B cell (primary cell): ENCODE results near the gene PTPRO. TPM values are rescaled to one million over a fixed set of nuclear protein-coding genes. Genes with fewer than 3 reads are reported as not detected.

Source experiments
- ATAC-seq: fragments of 200-7000 bp; cut with Tn5 transposase; one replicate; pipeline ENCODE4 v1.10.0; 2021; ENCODE audit warnings: low read depth, mild to moderate bottlenecking, moderate number of reproducible peaks, moderate library complexity
- CTCF ChIA-PET: fragments of 350-600 bp; sonication (Branson Sonifier 250); formaldehyde crosslinking; loops from one replicate; lab custom pipeline; 2021; ENCODE audit warnings: antibody characterized with exemption, inconsistent platforms; lab: Charles Lee
- POLR2A ChIA-PET: fragments of 350-600 bp; sonication (Branson Sonifier 250); formaldehyde crosslinking; loops from one replicate; lab custom pipeline; 2021; ENCODE audit warnings: antibody characterized with exemption; lab: Charles Lee
- DNase-seq: peaks from one replicate; pipeline ENCODE4 v3.0.0; 2013
- H2AFZ ChIP-seq: 2 replicates; pipeline ENCODE4 v1.6.1; 2012; ENCODE audit warnings: mild to moderate bottlenecking, low read depth, low read length; ENCODE audit not compliant: insufficient read depth, poor library complexity, severe bottlenecking
- H3K27ac ChIP-seq, 2 donors: 1 replicate in 1 of 2; 2 replicates in 1 of 2; pipeline ENCODE4 v1.5.1; 2012 to 2013; ENCODE audit warnings: low read length in 2 of 2, mild to moderate bottlenecking in 2 of 2, moderate library complexity in 1 of 2
- H3K27me3 ChIP-seq, 4 experiments: fragments of 200-600 bp in 1 of 4; sonication (generic) in 1 of 4; replicated peaks in 1 of 4; 1 replicate in 2 of 4; 2 replicates in 2 of 4; pipeline versions ENCODE4 v1.6.1 to v1.7.0; 2013 to 2016; ENCODE audit warnings: low read length in 3 of 4, mild to moderate bottlenecking in 2 of 4, mixed read lengths in 1 of 4, moderate library complexity in 1 of 4; ENCODE audit not compliant: insufficient read depth in 4 of 4, control insufficient read depth in 3 of 4; ENCODE audit errors: control extremely low read depth in 1 of 4
- H3K36me3 ChIP-seq, 2 experiments: replicated peaks in 1 of 2; 1 replicate in 1 of 2; 2 replicates in 1 of 2; pipeline versions ENCODE4 v1.6.1 to v1.7.1; 2013; ENCODE audit warnings: low read length in 1 of 2; ENCODE audit not compliant: insufficient read depth in 2 of 2, control insufficient read depth in 1 of 2; ENCODE audit errors: control extremely low read depth in 1 of 2, extremely low read depth in 1 of 2
- H3K4me1 ChIP-seq, 2 donors: fragments of 200-600 bp in 1 of 2; sonication (generic) in 1 of 2; 1 replicate in 1 of 2; 2 replicates in 1 of 2; pipeline versions ENCODE4 v1.5.1 to v1.6.1; 2013 to 2017; ENCODE audit warnings: low read length in 2 of 2; ENCODE audit not compliant: control insufficient read depth in 2 of 2, insufficient read depth in 2 of 2
- H3K4me2 ChIP-seq: replicated peaks from 2 replicates; pipeline ENCODE3; 2012; ENCODE audit warnings: mild to moderate bottlenecking, low read depth, low read length; ENCODE audit not compliant: poor library complexity, severe bottlenecking
- H3K4me3 ChIP-seq, 5 experiments: fragments of 200-600 bp in 1 of 5; sonication (generic) in 1 of 5; 1 replicate in 3 of 5; 2 replicates in 2 of 5; pipeline versions ENCODE4 v1.5.1 to v1.7.0; 2011 to 2016; ENCODE audit warnings: low read length in 4 of 5, mild to moderate bottlenecking in 4 of 5, low read depth in 2 of 5, control low read depth in 1 of 5, moderate library complexity in 1 of 5; ENCODE audit not compliant: insufficient read depth in 1 of 5; ENCODE audit errors: control extremely low read depth in 1 of 5, extremely low read depth in 1 of 5
- H3K79me2 ChIP-seq: fragments of 200-600 bp; sonication (generic); one replicate; pipeline ENCODE4 v1.6.0; 2016; ENCODE audit warnings: low read length; ENCODE audit not compliant: control insufficient read depth, insufficient read depth
- H3K9ac ChIP-seq: fragments of 200-600 bp; sonication (generic); 2 replicates; pipeline ENCODE4 v1.6.1; 2017; ENCODE audit warnings: mild to moderate bottlenecking, low read length, moderate library complexity
- H3K9me3 ChIP-seq, 3 donors: one replicate each; pipeline versions ENCODE4 v1.6.1 to v1.7.1; 2013; ENCODE audit warnings: low read length in 2 of 3; ENCODE audit not compliant: control insufficient read depth in 2 of 3, insufficient read depth in 1 of 3; ENCODE audit errors: control extremely low read depth in 1 of 3
- H4K20me1 ChIP-seq: 2 replicates; pipeline ENCODE4 v1.6.0; 2012; ENCODE audit warnings: mild to moderate bottlenecking, low read length; ENCODE audit not compliant: insufficient read depth, control insufficient read depth, poor library complexity, severe bottlenecking
- H3K27ac Mint-ChIP-seq: one replicate; pipeline ENCODE4 v1.8.0; 2021; ENCODE audit warnings: mixed read lengths
- H3K27me3 Mint-ChIP-seq: one replicate; pipeline ENCODE4 v1.8.0; 2021; ENCODE audit warnings: mixed read lengths
- H3K4me1 Mint-ChIP-seq: one replicate; pipeline ENCODE4 v1.8.0; 2021; ENCODE audit warnings: mixed read lengths
- H3K4me3 Mint-ChIP-seq: one replicate; pipeline ENCODE4 v1.8.0; 2021; ENCODE audit warnings: mixed read lengths
- H3K9me3 Mint-ChIP-seq: one replicate; pipeline ENCODE4 v1.8.0; 2022; ENCODE audit warnings: mixed read lengths; ENCODE audit not compliant: insufficient read depth
- EZH2 ChIP-seq: IDR thresholded peaks from 2 replicates; pipeline ENCODE4 v1.6.1; 2012; ENCODE audit warnings: borderline replicate concordance, low read depth, mild to moderate bottlenecking, moderate library complexity, low read length; ENCODE audit not compliant: insufficient read depth, poor library complexity, severe bottlenecking
- WGBS: methylation state at CpG from one replicate; pipeline ENCODE4 v1.1.5; 2013; ENCODE audit warnings: missing lambda C conversion rate; ENCODE audit not compliant: insufficient coverage; 5-methylcytosine and 5-hydroxymethylcytosine counted together
- intact Hi-C: fragments of 100-400 bp; cut with micrococcal nuclease; formaldehyde crosslinking; loops from one replicate; pipeline ENCODE4 v1.10.0; 2022
- polyA plus RNA-seq: library from polyadenylated mRNA; depleted of rRNA; stranded (reverse); fragments of >200 nt; gene quantifications from 2 replicates; pipeline ENCODE4 v1.2.3, GENCODE V29; 2012
- total RNA-seq, 2 donors: library from RNA; stranded (reverse); fragments of 120-200 nt in 1 of 2; gene quantifications; 1 replicate in 1 of 2; 2 replicates in 1 of 2; pipeline versions ENCODE4 v1.2.3 to v1.2.4, GENCODE V29; 2013 to 2022
- TF ChIP-seq, protein P1 (sequence below): fragments of 200-600 bp; IDR thresholded peaks from one replicate; pipeline ENCODE4 v1.8.0; 2022; ENCODE audit warnings: antibody characterized with exemption, mild to moderate bottlenecking

PTPRO gene
- total and polyA plus RNA-seq, 2 donors (not counting 1 experiment from before 2014, with no cell fraction given), result 23.1 to 23.6 TPM

DNA sequence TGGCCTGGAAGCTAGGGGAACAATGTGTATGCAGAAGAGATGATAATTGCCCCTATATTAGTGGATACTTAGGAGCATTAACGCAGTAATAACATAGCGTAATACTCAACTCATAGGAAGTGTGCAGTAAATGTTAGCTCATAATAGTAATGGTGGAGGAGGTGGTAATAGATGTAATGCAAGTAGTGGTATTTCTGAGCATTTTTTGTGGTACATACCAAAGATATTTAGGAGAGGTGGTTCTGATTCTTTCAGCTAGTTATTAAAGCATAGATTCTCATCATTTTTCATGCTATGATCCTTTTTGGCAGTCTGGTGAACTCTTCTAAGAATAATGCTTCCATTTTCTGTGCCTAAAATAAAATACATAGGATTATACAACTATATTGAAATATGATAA, 233.1 kb downstream of the PTPRO start:
- no peak overlapping the region for H3K4me2 ChIP-seq

GRCh38 chr12:15556411-15557102, 234.2 kb downstream of the PTPRO start:
- no peak for DNase-seq
- Mint-ChIP-seq H3K9me3 (no peaks in the 10 kb centered on the region), H3K4me1 (peaks cover under 1% of the 10 kb centered on the region), H3K27me3 (no peaks in the 10 kb centered on the region), H3K4me3 (no peak overlapping the region), H3K27ac (no peak overlapping the region)
- Histone ChIP-seq H2AFZ (no peak overlapping the region), H3K27me3 (no peaks in the 10 kb centered on the region), H3K79me2 (peaks cover 5% of the 10 kb centered on the region), H3K4me3 (no peak overlapping the region), H3K9ac (no peak overlapping the region), H3K4me2 (no peak overlapping the region), H3K4me1 (no peaks in the 10 kb centered on the region), H4K20me1 (no peaks in the 10 kb centered on the region), H3K9me3 (no peaks in the 10 kb centered on the region), H3K36me3 (peaks cover 16 to 49% of the 10 kb centered on the region in 2 experiments), H3K27ac (no peak overlapping the region)
- ChIA-PET CTCF (interaction anchor here (0.6 to 3.0 kb wide), 5 partner anchors 10 to 347 kb away, joined by 3 to 14 read pairs (median 4); no protein-coding TSS in a partner anchor), POLR2A (no interaction called here)
- no CpG with 5 or more reads among the region's 5 CpGs for WGBS
- intact Hi-C loops, result no loop called here
- no peak for ATAC-seq
- TF ChIP-seq EZH2, result no peak
- TF ChIP-seq, protein P1, sequence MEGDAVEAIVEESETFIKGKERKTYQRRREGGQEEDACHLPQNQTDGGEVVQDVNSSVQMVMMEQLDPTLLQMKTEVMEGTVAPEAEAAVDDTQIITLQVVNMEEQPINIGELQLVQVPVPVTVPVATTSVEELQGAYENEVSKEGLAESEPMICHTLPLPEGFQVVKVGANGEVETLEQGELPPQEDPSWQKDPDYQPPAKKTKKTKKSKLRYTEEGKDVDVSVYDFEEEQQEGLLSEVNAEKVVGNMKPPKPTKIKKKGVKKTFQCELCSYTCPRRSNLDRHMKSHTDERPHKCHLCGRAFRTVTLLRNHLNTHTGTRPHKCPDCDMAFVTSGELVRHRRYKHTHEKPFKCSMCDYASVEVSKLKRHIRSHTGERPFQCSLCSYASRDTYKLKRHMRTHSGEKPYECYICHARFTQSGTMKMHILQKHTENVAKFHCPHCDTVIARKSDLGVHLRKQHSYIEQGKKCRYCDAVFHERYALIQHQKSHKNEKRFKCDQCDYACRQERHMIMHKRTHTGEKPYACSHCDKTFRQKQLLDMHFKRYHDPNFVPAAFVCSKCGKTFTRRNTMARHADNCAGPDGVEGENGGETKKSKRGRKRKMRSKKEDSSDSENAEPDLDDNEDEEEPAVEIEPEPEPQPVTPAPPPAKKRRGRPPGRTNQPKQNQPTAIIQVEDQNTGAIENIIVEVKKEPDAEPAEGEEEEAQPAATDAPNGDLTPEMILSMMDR, result no peak

More for the DNA sequence above, 233.1 kb downstream of the PTPRO start:
- H3K27me3 Mint-ChIP-seq, result no peaks in the 10 kb centered on the region
- no peaks in the 10 kb centered on the region for H3K27me3 ChIP-seq
- CTCF ChIA-PET, result interaction anchor here (1.5 to 3.0 kb wide), 2 partner anchors 9 to 32 kb away, joined by 3 to 13 read pairs; no protein-coding TSS in a partner anchor
- no peak overlapping the region for H3K9ac ChIP-seq
- H3K27ac ChIP-seq, result no peak overlapping the region
- 100% methylated on average over 2 of the region's 2 CpGs for WGBS
- H3K4me3 Mint-ChIP-seq, result no peak overlapping the region
- H3K79me2 ChIP-seq, result peaks cover 12% of the 10 kb centered on the region
- peaks cover 5 to 9% of the 10 kb centered on the region in 2 donors for H3K4me1 ChIP-seq
- no peak for ATAC-seq
- no peak overlapping the region for H2AFZ ChIP-seq
- no peaks in the 10 kb centered on the region for H4K20me1 ChIP-seq
- H3K9me3 Mint-ChIP-seq, result no peaks in the 10 kb centered on the region
- POLR2A ChIA-PET, result no interaction called here
- DNase-seq, result no peak
- intact Hi-C loops, result no loop called here
- no peak overlapping the region for H3K4me3 ChIP-seq
- no peak for TF ChIP-seq EZH2
- TF ChIP-seq, protein P1, result no peak
- no peaks in the 10 kb centered on the region for H3K9me3 ChIP-seq
- peaks cover 10% of the 10 kb centered on the region for H3K4me1 Mint-ChIP-seq
- H3K36me3 ChIP-seq, result peaks cover 16 to 57% of the 10 kb centered on the region in 2 experiments
- no peak overlapping the region for H3K27ac Mint-ChIP-seq
